ENCODE data around the gene PUM1. TPM values are rescaled to one million over a fixed set of nuclear protein-coding genes. Genes with fewer than 3 reads are reported as not detected.
"Not testable (repeated sequence)": the region's sequence is repeated elsewhere in the genome, so short reads cannot be mapped to it uniquely, and the experiment has no call there.

Gene PUM1
- total RNA-seq, 1 donor from 2014 or later = 69.4 TPM

DNA sequence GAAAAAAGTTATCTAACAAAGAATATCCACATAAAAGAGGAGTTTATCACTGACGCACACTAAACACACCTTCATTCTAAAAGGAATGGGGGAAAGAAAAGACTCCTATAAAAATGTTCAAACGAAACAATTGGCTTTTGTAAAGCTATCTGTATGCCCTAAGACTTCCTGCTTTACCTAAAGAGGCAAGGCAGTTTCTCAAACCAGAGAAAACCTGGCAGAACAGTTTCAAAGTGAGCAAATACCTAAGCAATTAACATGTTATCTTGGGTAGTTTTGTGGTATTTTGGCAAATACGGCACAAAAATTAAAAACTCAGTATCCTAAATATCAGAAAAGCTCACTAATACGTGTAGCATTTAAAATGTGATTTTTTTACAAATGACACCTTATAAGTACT lies 1.9 kb downstream of the PUM1 start:
- DNase-seq (ENCODE audit: low read depth, low spot score) = no peak

DNA sequence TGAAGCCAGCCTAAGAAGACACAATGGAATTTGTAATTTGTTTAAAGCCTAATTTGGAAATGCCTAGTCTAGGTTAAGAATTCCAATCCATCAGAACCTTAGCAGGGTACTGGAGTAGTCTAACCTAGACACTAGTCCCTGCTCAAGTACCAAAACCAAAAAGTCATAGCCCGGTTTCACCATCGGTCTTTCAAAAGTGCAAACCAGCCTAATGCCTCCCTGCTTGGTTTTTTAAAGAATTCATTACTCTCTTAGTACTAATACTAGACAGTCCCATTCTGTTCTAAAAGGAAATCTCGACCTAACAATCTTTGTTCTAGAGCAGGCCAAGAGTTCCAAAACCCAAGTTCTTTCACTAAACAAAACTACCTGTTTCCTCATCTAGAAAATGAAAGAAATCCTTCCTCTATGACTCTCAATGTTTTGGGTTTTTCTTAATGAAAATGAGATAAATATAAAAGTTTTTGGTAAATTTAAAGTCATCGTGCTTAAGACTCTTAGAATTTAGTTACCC lies 2.6 kb downstream of the PUM1 start:
- DNase-seq (ENCODE audit: low read depth, low spot score) = no peak

GRCh38 chr1:31062162-31062866 lies 3.2 kb downstream of the PUM1 start:
- DNase-seq (ENCODE audit: low read depth, low spot score) = not testable (repeated sequence)

GRCh38 chr1:31058012-31058411 lies 7.5 kb downstream of the PUM1 start:
- no peak for DNase-seq (ENCODE audit: low read depth, low spot score)

DNA sequence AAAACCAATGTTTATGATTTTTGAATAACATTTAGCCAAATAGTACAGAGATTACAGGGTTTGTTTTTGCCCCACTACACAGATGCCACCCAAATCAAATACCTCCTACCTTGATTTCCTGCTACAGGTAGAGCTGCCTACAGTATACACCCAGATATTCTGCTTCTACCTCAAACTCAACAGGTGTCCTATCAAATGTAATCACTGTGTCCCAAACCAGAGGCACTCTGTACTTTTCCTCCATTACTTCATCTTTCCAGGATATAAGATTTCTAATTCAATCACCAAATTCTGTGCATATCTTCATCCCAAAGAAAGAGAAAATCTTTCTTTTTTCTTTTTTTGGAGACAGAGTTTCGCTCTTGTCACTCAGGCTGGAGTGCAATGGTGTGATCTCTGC lies 9.6 kb downstream of the PUM1 start:
- DNase-seq (ENCODE audit: low read depth, low spot score) = no peak

DNA sequence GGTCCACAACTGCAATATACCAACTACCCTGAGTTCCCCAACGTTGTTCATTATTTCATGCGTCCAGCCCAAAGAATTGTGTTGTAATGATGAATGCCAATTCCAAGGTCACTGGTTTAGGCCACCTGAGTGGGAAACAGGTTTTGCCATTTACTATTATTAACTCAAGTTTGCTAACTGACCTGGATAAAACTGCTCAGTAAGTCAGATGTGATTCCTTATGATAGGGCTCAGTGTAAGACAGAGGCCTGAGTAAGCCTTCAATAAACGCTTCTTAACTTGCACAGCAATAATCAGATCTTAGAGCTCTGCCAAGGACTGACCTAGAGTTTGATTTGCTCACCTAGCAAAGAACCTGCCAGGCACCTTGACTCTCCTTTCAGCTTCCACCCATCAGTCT lies 10.0 kb downstream of the PUM1 start:
- DNase-seq (ENCODE audit: low read depth, low spot score) = no peak

GRCh38 chr1:31054958-31055481 lies 10.5 kb downstream of the PUM1 start:
- DNase-seq (ENCODE audit: low read depth, low spot score) = no peak

DNA sequence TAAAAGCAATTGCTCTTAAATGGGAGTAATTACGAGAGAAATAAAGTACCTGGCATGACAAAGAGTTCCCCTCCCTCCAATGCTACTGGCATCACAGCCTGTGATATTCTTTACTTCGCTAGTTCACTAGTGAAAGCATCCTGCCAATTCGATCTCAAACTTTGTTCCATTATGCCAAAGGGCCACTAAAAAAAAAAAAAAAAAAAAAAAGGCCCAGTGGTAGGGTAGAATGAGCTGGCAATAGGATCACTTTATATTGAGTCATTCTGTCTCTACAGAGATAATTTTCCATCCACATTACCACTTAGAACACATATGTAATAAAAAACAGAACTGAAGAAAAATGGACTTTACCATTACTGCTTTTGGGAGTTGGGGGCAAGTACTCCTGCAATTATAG lies 11.2 kb downstream of the PUM1 start:
- no peak for DNase-seq (ENCODE audit: low read depth, low spot score)

GRCh38 chr1:31052613-31053012 lies 12.9 kb downstream of the PUM1 start:
- DNase-seq (ENCODE audit: low read depth, low spot score) = not testable (repeated sequence)

- no peak for DNase-seq (ENCODE audit: low read depth, low spot score)
Observed at GRCh38 chr1:31051611-31052010, 13.9 kb downstream of the PUM1 start.

GRCh38 chr1:31047507-31047906 lies 18.0 kb downstream of the PUM1 start:
- not testable (repeated sequence) for DNase-seq (ENCODE audit: low read depth, low spot score)

DNA sequence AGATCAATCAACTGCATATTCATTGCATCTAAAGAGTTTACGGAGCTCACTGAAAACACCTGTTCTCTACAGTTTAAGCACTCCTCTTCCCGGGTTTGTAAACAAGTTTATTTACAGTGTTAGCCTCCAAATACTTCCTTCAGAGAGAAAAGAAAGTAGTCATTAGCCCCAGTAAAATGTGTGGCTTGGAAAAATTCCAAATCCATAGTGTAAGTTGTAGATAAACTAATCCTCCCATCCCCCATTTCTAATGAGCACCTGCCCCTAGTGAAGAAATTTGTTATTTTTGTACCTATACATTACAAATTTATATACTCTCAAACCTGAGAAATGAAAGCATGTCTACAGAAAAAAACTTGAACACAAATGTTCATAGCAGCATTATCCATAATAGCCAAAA lies 21.9 kb downstream of the PUM1 start:
- DNase-seq (ENCODE audit: low read depth, low spot score) = no peak

GRCh38 chr1:31042656-31043055 lies 22.9 kb downstream of the PUM1 start:
- no peak for DNase-seq (ENCODE audit: low read depth, low spot score)

DNA sequence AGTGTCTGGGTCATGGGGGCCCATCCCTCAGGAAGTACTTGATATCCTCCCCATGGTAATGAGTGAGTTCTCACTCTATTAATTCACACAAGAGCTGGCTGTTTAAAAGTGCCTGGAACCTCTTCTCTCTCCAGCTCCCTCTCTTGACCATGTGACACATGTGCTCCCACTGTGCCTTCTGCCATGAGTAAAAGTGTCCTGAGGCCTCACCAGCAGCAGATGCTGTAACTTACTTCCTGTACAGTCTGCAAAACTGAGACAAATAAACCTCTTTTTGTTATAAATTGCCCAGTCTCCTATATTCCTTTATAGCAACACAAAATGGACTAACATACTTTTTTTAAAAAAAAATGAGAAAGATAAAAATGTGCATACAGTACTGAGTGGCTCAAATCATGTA lies 24.0 kb downstream of the PUM1 start:
- DNase-seq (ENCODE audit: low read depth, low spot score) = no peak

GRCh38 chr1:31040038-31040437 lies 25.5 kb downstream of the PUM1 start:
- no peak for DNase-seq (ENCODE audit: low read depth, low spot score)

GRCh38 chr1:31038935-31039334 lies 26.6 kb downstream of the PUM1 start:
- not testable (repeated sequence) for DNase-seq (ENCODE audit: low read depth, low spot score)

DNA sequence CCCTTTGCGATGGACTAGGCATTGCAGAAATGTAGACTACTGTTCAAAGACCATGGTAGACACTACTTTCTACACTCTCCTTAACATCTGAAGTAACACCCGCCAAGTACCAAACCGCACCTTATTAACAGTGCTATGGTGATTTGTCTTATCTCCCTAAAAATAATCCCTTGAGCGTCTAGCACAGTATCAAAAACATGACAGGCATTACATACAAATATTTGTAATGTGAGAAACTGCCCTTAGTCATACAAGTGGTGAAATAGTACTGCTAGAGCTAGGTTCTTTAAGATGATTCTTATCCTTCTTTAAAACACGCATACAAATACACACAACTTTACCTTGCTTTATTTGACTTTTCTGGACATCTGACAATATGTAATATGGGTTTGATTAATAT lies 27.2 kb downstream of the PUM1 start:
- no peak for DNase-seq (ENCODE audit: low read depth, low spot score)

DNA sequence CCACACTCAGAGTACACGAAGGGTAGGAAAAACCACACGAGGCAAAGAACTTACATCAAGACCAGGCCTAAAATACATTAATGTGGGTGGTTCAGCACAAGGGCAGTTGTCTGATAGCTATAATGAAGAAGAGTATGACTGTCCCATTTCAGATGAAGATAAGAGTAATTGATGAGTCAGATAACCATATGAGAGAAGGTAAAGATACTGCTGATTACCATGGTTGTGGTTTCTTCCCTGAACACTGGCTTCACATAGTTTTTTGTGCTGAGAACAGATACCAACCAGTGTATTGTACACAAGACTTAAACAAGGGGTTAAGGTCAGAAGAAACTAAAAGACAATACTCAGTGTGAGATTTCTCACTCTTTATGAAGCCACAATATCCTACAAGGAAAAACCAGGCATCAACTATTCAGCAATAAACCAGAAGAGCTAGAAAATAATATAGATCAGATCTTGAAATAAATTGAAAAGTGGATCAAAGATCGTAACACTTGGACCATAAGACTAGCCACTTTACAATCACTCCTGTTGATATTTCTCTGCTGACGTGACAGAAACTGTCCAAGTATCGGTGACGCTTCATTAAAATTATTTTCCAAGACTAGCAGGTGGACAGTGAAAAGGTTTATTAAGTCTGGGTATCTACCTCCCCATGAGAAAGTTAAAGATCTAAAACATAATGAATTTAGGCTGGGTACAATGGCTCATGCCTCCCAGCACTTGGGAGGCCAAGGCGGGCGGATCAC lies 28.6 kb downstream of the PUM1 start:
- DNase-seq (ENCODE audit: low read depth, low spot score) = no peak

DNA sequence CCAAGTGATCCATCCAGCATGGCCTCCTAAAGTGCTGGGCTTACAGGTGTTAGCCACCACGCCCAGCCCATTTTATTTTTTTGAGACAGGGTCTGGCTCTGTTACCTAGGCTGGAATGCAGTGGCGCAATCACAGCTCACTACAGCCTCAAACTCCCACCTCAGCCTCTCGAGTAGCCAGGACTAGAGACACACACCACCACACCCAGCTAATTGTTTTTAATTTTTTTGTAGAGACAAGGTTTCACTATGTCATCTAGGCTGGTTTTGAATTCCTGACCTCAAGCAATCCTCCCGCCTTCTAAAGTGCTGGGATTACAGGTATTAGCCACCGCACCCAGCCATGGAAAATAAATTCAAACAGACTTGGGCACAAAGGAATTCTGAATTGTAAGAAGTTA lies 31.9 kb downstream of the PUM1 start:
- DNase-seq (ENCODE audit: low read depth, low spot score) = no peak

GRCh38 chr1:31032266-31032665 lies 33.3 kb downstream of the PUM1 start:
- no peak for DNase-seq (ENCODE audit: low read depth, low spot score)

DNA sequence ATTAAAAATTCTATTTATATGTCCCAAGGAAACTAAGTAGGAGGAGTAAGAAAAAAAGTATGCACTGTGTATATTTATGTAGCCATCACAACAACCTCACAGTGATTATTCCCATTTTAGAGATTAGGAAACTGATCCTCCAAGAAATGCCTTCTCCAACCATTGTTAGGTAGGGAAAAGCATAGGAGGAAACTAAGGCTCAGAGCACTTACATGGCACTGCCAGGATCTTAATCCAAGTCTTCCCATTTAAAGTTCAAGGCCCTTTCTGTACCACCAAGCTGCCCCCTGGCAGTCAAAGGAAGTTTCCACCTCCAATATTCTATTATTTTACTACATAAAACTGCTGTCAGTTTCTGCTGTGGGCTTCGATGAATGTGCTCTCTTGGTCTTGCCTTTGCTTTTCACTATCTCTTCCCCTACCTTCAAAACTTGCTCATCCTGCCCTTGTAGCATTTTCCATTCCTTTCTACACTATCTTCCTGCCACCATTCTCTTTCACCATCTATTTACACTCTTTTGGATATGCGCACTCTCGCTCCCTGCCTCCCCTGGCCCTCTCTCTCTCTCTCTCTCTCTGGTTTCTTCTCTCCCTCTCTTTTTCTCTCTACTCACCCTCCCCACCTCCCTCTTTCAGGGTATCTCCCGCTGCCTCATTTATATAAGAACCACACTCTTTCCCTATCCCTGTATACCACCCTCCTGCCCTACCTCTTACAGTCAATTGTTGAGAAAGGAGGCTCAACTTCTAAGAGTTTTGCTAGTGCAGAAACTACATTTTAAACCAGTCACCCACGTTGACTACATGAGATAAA lies 34.0 kb downstream of the PUM1 start:
- no peak for DNase-seq (ENCODE audit: low read depth, low spot score)

DNA sequence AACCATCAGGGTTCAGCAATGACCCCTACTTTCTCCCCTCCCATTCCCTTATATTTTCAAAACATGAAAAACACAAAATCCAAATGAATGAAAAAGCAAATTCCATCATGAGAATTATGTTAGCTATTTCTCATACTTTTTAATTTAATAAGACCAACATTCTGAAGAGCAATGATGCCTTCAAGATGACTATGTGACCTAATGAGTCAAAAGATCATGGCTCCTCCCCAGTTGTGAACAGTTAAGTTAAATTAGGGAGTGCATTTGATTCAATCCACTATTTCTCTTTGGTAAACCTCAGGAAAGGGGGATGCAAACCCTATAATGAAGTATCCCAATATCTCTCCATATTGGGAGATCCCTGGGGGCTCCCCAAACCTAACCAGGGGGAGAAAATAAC lies 36.5 kb downstream of the PUM1 start:
- DNase-seq (ENCODE audit: low read depth, low spot score) = no peak
